GOT3 (cell line): ENCODE results near the gene TUFM.
"Not testable (repeated sequence)": the region's sequence is repeated elsewhere in the genome, so short reads cannot be mapped to it uniquely, and the experiment has no call there.

Experiments used
- DNase-seq: peaks from one replicate; lab custom pipeline; 2025; ENCODE audit warnings: mixed read lengths; lab: John Stamatoyannopoulos, UW

TUFM gene

GRCh38 chr16:28875134-28876018 lies 29.2 kb upstream of the TUFM start:
- no peak for DNase-seq

GRCh38 chr16:28874406-28874805 lies 28.3 kb upstream of the TUFM start:
- DNase-seq: no peak

- DNase-seq: no peak
Observed at GRCh38 chr16:28873543-28874201, 27.5 kb upstream of the TUFM start.

- no peak for DNase-seq
Observed at GRCh38 chr16:28872952-28873351, 26.8 kb upstream of the TUFM start.

GRCh38 chr16:28869201-28869600 lies 23.1 kb upstream of the TUFM start:
- no peak for DNase-seq

- not testable (repeated sequence) for DNase-seq
Observed at GRCh38 chr16:28867646-28868045, 21.5 kb upstream of the TUFM start.

GRCh38 chr16:28867241-28867640 lies 21.1 kb upstream of the TUFM start:
- DNase-seq: no peak

GRCh38 chr16:28866454-28866804 lies 20.3 kb upstream of the TUFM start:
- DNase-seq: no peak

- DNase-seq: no peak
Observed at GRCh38 chr16:28865722-28866453, 19.7 kb upstream of the TUFM start.

- no peak for DNase-seq
Observed at GRCh38 chr16:28865001-28865688, 19.0 kb upstream of the TUFM start.

- DNase-seq: no peak
Observed at GRCh38 chr16:28863929-28864793, 18.0 kb upstream of the TUFM start.

- no peak for DNase-seq
Observed at GRCh38 chr16:28859326-28859725, 13.2 kb upstream of the TUFM start.

- DNase-seq: no peak
Observed at GRCh38 chr16:28858421-28858820, 12.3 kb upstream of the TUFM start.

GRCh38 chr16:28846933-28847273 lies 755 bp upstream of the TUFM start:
- DNase-seq: no peak

- no peak for DNase-seq
Observed at GRCh38 chr16:28845761-28846079, 428 bp downstream of the TUFM start.

- DNase-seq: no peak
Observed at GRCh38 chr16:28845293-28845692, 855 bp downstream of the TUFM start.

- no peak for DNase-seq
Observed at GRCh38 chr16:28844226-28844885, 1.8 kb downstream of the TUFM start.

GRCh38 chr16:28843766-28844165 lies 2.4 kb downstream of the TUFM start:
- no peak for DNase-seq

GRCh38 chr16:28842696-28843095 lies 3.5 kb downstream of the TUFM start:
- DNase-seq: no peak

GRCh38 chr16:28839899-28840298 lies 6.2 kb downstream of the TUFM start:
- no peak for DNase-seq
